Measurements from ENCODE around the gene FBXL16.

The FBXL16 gene

GRCh38 chr16:689175-689897 is 16.3 kb downstream of the FBXL16 start:
- no peak for DNase-seq

- no peak for DNase-seq
These were observed 18.1 kb downstream of the FBXL16 start for GRCh38 chr16:687499-687898.

- DNase-seq = no peak
These were observed 18.9 kb downstream of the FBXL16 start for GRCh38 chr16:686459-687260.

- peak in 1 of 2 donors; percentile 26 for DNase-seq
These were observed 19.6 kb downstream of the FBXL16 start for GRCh38 chr16:685967-686366.

- no peak for DNase-seq
These were observed 20.5 kb downstream of the FBXL16 start for GRCh38 chr16:684961-685696.

GRCh38 chr16:684071-684794 is 21.4 kb downstream of the FBXL16 start, which contains the start of gene JMJD8:
TSS of gene JMJD8 (minus strand) at chr16:684334. CDS start at chr16:684319, 15 bp downstream.
- DNase-seq = peak; percentile 98

- DNase-seq = no peak
These were observed 22.1 kb downstream of the FBXL16 start for GRCh38 chr16:683396-684070.

GRCh38 chr16:682493-683395 is 22.9 kb downstream of the FBXL16 start:
- no peak for DNase-seq

- DNase-seq = no peak
These were observed 23.7 kb downstream of the FBXL16 start for GRCh38 chr16:681746-682427.

- no peak for DNase-seq
These were observed 24.4 kb downstream of the FBXL16 start for GRCh38 chr16:680967-681745.

- DNase-seq = no peak
These were observed 25.0 kb downstream of the FBXL16 start for GRCh38 chr16:680625-680945.

GRCh38 chr16:679814-680624 is 25.6 kb downstream of the FBXL16 start, which contains the start of gene STUB1:
TSS of gene STUB1 (plus strand) at chr16:680410. CDS start at chr16:680526, 116 bp downstream.
- DNase-seq = peak; percentile 86 to 90

- DNase-seq = peak; percentile 55 to 63
These were observed 26.5 kb downstream of the FBXL16 start for GRCh38 chr16:678858-679813.

- DNase-seq = no peak
These were observed 27.3 kb downstream of the FBXL16 start for GRCh38 chr16:678209-678857.

GRCh38 chr16:677316-678190 is 28.0 kb downstream of the FBXL16 start:
- DNase-seq = no peak

- peak in 1 of 2 donors; percentile 53 for DNase-seq
These were observed 28.7 kb downstream of the FBXL16 start for GRCh38 chr16:676913-677312.
